GM19328 (cell line): ENCODE measurements around the gene HLCS.
"Not testable (repeated sequence)": the region's sequence is repeated elsewhere in the genome, so short reads cannot be mapped to it uniquely, and the experiment has no call there.

Source experiments
- ATAC-seq: cut with Tn5 transposase; IDR thresholded peaks from one replicate; pipeline ENCODE4 v1.9.1; 2021; ENCODE audit warnings: mild to moderate bottlenecking, moderate library complexity; ENCODE audit not compliant: unreplicated experiment

Gene HLCS

GRCh38 chr21:36966066-36966820 is at the start of gene HLCS:
TSS of gene HLCS (minus strand) at chr21:36966669. CDS start at chr21:36966638, 31 bp downstream.
- peak; percentile 75 for ATAC-seq

- peak; percentile 76 for ATAC-seq
These were observed 43.4 kb upstream of the HLCS start for GRCh38 chr21:37009740-37010341.

- ATAC-seq: no peak
These were observed 42.3 kb upstream of the HLCS start for GRCh38 chr21:37008724-37009123.

GRCh38 chr21:37006486-37007291 is 40.2 kb upstream of the HLCS start, which contains the start of gene RIPPLY3:
TSS of gene RIPPLY3 (plus strand) at chr21:37006702. CDS start at chr21:37006773, 71 bp downstream.
- no peak for ATAC-seq

- no peak for ATAC-seq
These were observed 39.3 kb upstream of the HLCS start for GRCh38 chr21:37005548-37006485.

GRCh38 chr21:37003917-37004316 is 37.4 kb upstream of the HLCS start:
- ATAC-seq: not testable (repeated sequence)

- not testable (repeated sequence) for ATAC-seq
These were observed 36.4 kb upstream of the HLCS start for GRCh38 chr21:37002851-37003250.

- ATAC-seq: no peak
These were observed 35.0 kb upstream of the HLCS start for GRCh38 chr21:37001441-37001840.

GRCh38 chr21:37000381-37000780 is 33.9 kb upstream of the HLCS start:
- no peak for ATAC-seq

GRCh38 chr21:36999131-36999898 is 32.8 kb upstream of the HLCS start:
- no peak for ATAC-seq

- ATAC-seq: not testable (repeated sequence)
These were observed 28.8 kb upstream of the HLCS start for GRCh38 chr21:36995285-36995684.

- ATAC-seq: no peak
These were observed 28.2 kb upstream of the HLCS start for GRCh38 chr21:36994501-36995158.

- ATAC-seq: no peak
These were observed 26.2 kb upstream of the HLCS start for GRCh38 chr21:36992671-36993070.

- no peak for ATAC-seq
These were observed 24.2 kb upstream of the HLCS start for GRCh38 chr21:36990508-36991205.

- peak; percentile 86 for ATAC-seq
These were observed 23.4 kb upstream of the HLCS start for GRCh38 chr21:36989699-36990507.

GRCh38 chr21:36989199-36989698 is 22.8 kb upstream of the HLCS start:
- not testable (repeated sequence) for ATAC-seq

- no peak for ATAC-seq
These were observed 22.1 kb upstream of the HLCS start for GRCh38 chr21:36988536-36988935.
